Measurements from ENCODE around the gene COL4A1.

COL4A1 gene

GRCh38 chr13:110257408-110257807 is 49.5 kb downstream of the COL4A1 start:
- no peak for DNase-seq (ENCODE audit: low spot score)

DNA sequence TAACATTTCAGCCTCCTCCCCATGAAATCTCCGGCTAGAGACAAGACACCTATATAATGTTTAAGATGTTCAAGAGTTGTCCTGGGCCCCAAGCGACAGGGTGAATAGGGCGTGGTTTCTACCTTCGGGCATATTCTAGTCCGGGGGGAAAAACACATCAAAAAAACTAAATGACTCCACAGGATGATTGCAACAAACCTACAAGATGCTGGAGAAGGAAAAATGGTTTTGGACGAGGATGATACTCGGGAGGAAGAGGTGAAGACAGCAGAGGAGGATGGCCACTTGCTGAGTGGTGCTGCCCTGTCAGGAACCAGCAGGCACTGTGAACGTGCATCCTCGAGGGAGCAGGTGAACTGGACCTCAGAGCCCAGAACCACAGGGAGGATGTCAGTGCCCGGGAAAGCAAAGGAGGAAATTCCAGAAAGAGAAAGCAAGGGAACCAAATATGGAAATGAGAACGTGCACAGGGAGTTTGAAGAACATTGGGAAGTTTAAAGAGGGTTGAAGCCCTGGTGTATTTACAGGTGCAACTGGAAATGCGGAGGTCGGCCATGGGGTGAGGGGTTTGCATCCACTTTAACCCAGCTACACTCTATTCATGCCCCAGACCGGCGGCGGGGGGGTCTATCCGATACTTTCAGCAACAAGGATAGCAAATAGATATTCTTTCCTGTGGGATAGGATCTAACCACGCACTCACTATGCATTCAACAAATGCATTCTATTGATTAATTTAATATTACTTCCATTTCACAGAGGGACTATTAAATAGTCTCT is 50.6 kb downstream of the COL4A1 start:
- no peak for DNase-seq (ENCODE audit: low spot score)

DNA sequence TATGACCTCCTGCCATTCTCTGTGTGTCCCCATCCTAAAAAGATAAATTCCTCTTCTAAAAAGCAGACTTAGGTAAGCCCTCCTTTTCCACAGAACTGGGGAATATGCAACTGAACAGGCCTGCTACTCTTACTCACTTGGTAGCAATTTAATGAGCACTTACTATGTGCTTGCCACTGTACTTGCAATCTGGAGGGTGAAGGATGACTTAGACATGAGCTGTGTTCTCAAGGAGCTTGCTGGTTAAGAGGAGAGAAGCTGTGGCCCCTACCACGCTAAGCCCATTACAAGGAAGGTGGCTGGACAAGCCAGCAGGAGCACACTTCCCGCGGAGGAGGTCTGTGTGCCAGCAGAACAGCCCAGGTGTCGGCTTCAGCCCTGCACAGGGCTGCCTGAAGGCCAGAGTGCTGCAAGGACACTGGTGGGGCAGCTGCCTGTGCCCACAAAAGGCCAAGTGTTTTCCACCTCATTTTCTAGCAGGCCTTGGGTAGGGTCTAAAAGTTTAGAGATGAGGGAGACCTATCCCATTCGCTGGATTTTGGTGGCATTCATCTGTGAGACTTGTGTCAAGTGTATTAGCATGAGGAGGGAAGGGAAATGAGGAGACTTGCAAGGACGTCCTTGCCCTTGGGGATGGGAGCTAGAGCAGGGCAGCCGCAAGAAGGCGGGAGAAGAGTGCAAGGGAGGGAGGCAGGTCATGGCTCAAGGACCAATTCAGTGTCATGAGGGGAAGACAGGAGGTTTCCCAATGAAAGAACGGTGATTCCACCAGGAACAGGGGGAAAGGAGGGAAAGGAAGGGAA is 52.0 kb downstream of the COL4A1 start:
- DNase-seq (ENCODE audit: low spot score): no peak

GRCh38 chr13:110254151-110254679 is 52.7 kb downstream of the COL4A1 start:
- no peak for DNase-seq (ENCODE audit: low spot score)

DNA sequence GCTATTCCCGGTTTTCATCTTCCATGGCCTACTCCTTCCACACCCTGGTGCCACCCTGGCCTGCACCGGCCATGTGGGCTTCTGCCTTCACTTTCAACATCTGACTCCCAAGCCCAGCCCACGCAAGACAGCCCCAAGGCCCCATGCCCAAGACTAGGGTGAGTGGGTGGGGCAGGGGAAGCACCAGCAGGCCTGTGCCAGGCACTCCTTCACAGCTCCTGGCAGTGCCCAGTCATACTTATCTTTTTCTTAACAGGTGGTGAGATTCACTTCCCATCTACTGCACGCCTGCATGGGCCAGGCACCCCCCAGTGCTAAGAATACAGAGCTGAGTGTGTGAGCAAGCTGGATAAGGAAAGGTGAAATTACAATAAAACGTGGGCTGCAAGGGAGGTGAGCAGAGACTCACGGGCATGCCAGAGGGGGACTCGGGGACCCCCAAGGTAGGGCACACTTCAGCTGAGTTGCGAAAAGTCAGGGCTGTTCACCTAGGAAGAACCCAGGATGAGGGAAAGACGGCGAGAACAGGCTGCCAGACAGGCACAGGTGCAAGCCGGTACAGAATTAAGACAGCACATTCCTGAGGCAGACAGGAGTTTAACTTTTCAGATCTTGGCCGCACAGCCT is 55.7 kb downstream of the COL4A1 start:
- no peak for DNase-seq (ENCODE audit: low spot score)

DNA sequence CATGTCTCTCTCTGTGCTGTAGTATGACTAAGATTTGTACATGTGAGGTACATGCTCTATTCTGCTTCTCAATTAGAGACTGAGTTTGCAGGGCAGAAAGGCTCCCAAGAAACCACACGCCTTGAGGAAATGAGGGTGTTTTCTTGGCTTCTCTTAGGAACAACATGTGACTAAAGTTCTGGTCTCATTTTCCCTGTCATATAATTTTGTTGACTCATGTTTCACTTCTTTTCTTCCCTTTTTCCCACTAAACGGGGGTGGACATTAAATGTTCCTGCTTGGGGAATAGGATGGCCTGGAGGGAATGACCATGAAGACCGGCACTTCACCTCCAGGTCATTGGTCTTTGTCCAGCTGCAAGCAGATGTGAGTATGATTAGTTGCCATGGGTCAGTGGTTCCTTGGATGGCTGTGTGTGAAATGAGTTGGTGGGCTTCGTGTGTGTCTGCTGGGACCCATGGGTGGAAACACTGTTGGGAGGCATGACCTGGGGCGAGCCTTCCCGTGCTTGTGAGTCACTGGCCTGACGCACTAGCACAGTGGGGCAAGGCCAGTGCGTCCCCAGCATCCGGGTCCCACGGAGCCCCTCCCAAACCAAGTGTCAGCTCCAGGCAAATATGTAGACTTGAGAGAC is 56.6 kb downstream of the COL4A1 start:
- no peak for DNase-seq (ENCODE audit: low spot score)

- DNase-seq (ENCODE audit: low spot score): no peak
Measured at GRCh38 chr13:110249326-110249725, 57.6 kb downstream of the COL4A1 start.

DNA sequence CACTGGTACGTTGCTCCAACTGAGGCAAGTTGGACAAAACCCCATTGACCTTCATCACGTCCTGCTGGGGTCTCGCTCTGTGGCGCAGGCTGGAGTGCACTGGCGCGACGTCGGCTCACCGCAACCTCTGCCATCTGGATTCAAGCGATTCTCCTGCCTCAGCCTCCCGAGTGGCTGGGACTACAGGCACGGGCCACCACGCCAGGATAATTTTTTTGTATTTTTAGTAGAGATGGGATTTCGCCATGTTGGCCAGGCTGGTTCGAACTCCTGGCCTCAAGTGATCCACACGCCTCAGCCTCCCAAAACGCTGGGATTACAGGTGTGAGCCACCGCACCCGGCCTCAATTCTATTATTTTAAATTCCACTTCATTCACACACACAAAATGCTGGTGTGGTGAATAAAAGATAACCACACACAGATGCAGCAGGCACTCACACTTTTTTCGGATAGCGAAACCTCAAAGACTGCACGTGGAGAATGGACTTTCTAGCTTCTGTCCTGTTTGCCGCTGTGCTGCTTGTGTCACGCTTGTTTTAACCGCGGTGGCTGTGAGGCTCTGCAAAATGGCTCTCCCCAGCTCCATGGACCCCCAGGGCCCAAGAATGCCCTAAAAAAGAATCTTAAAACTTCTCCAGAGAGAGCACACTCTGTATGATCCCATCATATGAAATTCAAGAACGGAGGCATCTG is 58.4 kb downstream of the COL4A1 start:
- no peak for DNase-seq (ENCODE audit: low spot score)

DNA sequence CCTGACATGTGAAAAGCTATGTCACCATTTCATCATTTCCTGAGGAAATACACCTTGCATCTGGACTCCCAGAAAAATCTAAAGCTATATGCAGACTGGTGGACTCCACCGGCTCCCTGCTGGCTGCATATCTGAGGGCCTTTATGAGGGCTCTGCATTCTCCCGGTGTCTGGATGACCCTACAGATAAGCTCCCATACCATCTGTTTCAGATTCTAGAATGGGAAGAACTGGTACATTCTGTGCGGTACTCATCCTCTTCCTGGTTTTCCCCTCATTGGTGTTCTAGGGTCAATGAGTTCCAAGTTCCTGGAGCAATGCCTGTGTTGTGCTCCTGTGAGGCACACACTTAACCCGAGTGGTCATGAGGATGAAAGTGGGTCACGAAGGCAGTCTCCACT is 60.4 kb downstream of the COL4A1 start:
- DNase-seq (ENCODE audit: low spot score): no peak

DNA sequence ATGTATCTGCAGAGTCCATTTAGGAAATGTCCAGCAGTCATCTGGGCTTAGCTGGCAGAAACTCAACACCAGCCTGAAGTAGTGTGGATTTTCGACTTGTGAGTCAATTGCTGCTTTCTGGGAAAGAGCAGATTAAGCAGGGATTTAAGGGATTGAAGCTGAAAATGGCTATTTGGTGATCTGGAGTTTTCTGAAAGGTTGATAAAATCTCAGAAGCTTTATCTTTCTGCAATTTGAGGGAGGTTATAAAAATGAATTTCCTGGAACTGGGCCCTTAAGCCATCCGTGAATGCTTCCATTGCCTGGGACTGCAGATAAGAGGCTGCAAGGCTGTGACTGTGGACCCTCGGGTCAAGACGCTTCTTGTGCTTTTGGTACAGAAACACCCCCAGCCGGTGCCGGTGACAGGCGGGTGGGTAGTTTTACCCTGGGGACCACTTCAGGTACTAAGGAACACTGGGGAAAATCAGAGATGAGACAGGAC is 61.5 kb downstream of the COL4A1 start:
- no peak for DNase-seq (ENCODE audit: low spot score)

GRCh38 chr13:110244976-110245375 is 62.0 kb downstream of the COL4A1 start:
- no peak for DNase-seq (ENCODE audit: low spot score)

DNA sequence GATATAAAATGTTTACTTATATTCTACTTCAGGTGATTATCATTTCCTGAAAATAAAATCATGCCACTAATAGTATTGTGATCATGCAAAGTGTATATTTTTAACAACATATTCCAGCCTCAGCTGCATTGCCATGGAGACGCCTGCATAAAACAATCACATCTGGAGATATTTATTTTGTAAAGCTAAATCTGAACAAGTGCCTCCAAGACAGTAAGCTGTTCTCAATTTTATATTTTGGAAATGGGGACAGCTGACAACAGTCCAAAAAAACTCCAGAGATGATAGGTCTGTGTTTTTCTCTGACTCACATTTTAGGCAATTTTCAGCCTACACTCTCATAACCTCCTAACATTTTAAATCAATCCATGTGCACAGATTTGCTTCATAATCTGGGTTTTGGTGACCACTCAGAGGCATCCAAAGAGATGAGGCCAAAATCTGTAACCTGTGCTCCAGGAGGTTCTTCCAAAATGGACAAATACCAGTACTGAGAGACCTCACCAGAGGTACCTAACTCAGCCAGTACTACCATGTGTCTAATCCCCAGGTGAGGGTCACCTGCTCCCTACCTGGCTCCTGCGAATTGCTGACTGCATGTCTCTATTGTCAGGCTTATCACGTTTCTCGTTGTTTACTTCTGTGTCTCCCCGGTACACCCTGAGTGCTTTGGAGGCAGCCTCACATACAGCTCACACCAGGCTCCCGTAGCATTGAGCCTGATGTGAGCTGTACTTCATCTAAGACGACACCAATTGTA is 62.7 kb downstream of the COL4A1 start:
- no peak for DNase-seq (ENCODE audit: low spot score)

- no peak for DNase-seq (ENCODE audit: low spot score)
Measured at GRCh38 chr13:110242615-110243014, 64.3 kb downstream of the COL4A1 start.

DNA sequence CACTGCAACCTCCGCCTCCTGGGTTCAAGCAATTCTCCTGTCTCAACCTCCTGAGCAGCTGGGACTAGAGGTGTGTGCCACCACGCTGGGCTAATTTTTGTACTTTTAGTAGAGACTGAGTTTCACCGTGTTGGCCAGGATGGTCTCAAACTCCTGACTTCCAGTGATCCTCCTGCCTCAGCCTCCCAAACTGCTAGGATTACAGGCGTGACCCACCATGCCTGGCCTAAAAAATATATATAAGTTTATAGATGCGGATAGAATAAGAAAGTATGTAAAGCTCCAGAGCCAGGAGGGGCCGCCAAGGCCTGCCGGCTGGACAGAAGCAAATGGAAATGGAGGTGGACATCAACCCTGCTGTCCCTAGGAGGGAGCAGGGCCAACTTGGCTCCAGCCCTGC is 66.0 kb downstream of the COL4A1 start:
- DNase-seq (ENCODE audit: low spot score): no peak

- no peak for DNase-seq (ENCODE audit: low spot score)
Measured at GRCh38 chr13:110240352-110240751, 66.6 kb downstream of the COL4A1 start.

- DNase-seq (ENCODE audit: low spot score): no peak
Measured at GRCh38 chr13:110239280-110240125, 67.5 kb downstream of the COL4A1 start.

GRCh38 chr13:110238818-110239195 is 68.2 kb downstream of the COL4A1 start:
- no peak for DNase-seq (ENCODE audit: low spot score)

GRCh38 chr13:110237875-110238817 is 68.8 kb downstream of the COL4A1 start:
- no peak for DNase-seq (ENCODE audit: low spot score)

DNA sequence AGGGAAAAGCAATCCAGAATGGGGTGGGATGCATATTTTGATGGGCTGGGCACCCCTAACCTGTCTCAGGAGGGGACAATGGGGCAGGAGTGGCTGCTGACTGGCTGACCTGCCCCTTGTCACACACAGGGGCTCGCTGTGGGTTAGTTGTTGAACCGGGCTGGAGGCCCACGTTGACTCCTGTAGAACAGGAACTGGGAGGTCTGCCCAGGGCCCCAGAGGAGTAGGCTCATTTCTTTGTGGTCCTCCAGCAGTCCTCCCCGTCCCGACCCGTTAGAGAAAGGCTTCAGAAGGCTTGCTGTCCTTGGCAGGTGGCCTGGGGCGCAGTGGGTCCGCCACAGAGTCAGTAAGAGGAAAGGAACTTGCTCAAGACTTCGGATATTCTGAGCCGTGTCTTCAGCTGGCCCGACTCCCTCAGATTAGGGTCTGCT is 70.1 kb downstream of the COL4A1 start:
- DNase-seq (ENCODE audit: low spot score): no peak
